Measurements from ENCODE around the gene GSC2. TPM values are rescaled to one million over a fixed set of nuclear protein-coding genes. Genes with fewer than 3 reads are reported as not detected.

Gene GSC2
- total and polyA plus RNA-seq, 2 of the 8 experiments (the other 6 are each of a cell fraction or from before 2014, with no cell fraction given) = 0.17 to 0.48 TPM

Other genes with a start within 250 kb of the GSC2 start
- gene DGCR6, start 244.0 kb downstream of the GSC2 start, total RNA-seq (2021; fragmentation: NEBNext Ultra II Directional; extraction: Animal tissue kit (Norgen Biotek cat#: 25700)) = 0.82 and 0.96 TPM in 2 replicates
- 1.7 and 2.3 TPM in 2 replicates for gene DGCR6, start 244.0 kb downstream of the GSC2 start, polyA plus RNA-seq (2011; rRNA removed)
- 27.5 and 27.6 TPM in 2 replicates for gene PRODH, start 214.0 kb downstream of the GSC2 start, total RNA-seq (2021; fragmentation: NEBNext Ultra II Directional; extraction: Animal tissue kit (Norgen Biotek cat#: 25700))
- 45.6 and 80.9 TPM in 2 replicates for gene PRODH, start 214.0 kb downstream of the GSC2 start, polyA plus RNA-seq (2011; rRNA removed)
- 62.2 and 65.5 TPM in 2 replicates for gene DGCR2, start 27.9 kb downstream of the GSC2 start, total RNA-seq (2021; fragmentation: NEBNext Ultra II Directional; extraction: Animal tissue kit (Norgen Biotek cat#: 25700))
- 42.3 and 74.8 TPM in 2 replicates for gene DGCR2, start 27.9 kb downstream of the GSC2 start, polyA plus RNA-seq (2011; rRNA removed)
- gene TSSK2, start 19.0 kb downstream of the GSC2 start, total RNA-seq (2021; fragmentation: NEBNext Ultra II Directional; extraction: Animal tissue kit (Norgen Biotek cat#: 25700)) = not detected in 2 replicates
- not detected in 2 replicates for gene TSSK2, start 19.0 kb downstream of the GSC2 start, polyA plus RNA-seq (2011; rRNA removed)
- gene ESS2, start 5.6 kb downstream of the GSC2 start, total RNA-seq (2021; fragmentation: NEBNext Ultra II Directional; extraction: Animal tissue kit (Norgen Biotek cat#: 25700)) = 16.0 and 18.6 TPM in 2 replicates
- gene ESS2, start 5.6 kb downstream of the GSC2 start, polyA plus RNA-seq (2011; rRNA removed) = 12.2 and 16.7 TPM in 2 replicates
- 148 and 157 TPM in 2 replicates for gene SLC25A1, start 28.4 kb upstream of the GSC2 start, total RNA-seq (2021; fragmentation: NEBNext Ultra II Directional; extraction: Animal tissue kit (Norgen Biotek cat#: 25700))
- gene SLC25A1, start 28.4 kb upstream of the GSC2 start, polyA plus RNA-seq (2011; rRNA removed) = 110 and 183 TPM in 2 replicates
- 12.4 and 17.3 TPM in 2 replicates for gene CLTCL1, start 141.4 kb upstream of the GSC2 start, total RNA-seq (2021; fragmentation: NEBNext Ultra II Directional; extraction: Animal tissue kit (Norgen Biotek cat#: 25700))
- gene CLTCL1, start 141.4 kb upstream of the GSC2 start, polyA plus RNA-seq (2011; rRNA removed) = 17.0 and 17.3 TPM in 2 replicates

Data from H1 (cell line).